KMS-11 (cell line): ENCODE results near the gene RC3H1.
"Not testable (repeated sequence)": the region's sequence is repeated elsewhere in the genome, so short reads cannot be mapped to it uniquely, and the experiment has no call there.

Experiments
- H2AFZ ChIP-seq: fragments of 200-600 bp; sonication (generic); 2 replicates; pipeline ENCODE4 v1.6.1; 2016; ENCODE audit warnings: antibody characterized with exemption, mixed run types, low read depth
- H3K27ac ChIP-seq: fragments of 200-600 bp; sonication (generic); 2 replicates; pipeline ENCODE4 v1.6.1; 2016; ENCODE audit warnings: mild to moderate bottlenecking, mixed run types
- H3K27me3 ChIP-seq: fragments of 200-600 bp; sonication (generic); 2 replicates; pipeline ENCODE4 v1.6.1; 2017; ENCODE audit warnings: mild to moderate bottlenecking, low read depth, mixed run types, moderate library complexity; ENCODE audit not compliant: insufficient read depth
- H3K36me3 ChIP-seq: fragments of 200-600 bp; sonication (generic); 2 replicates; pipeline ENCODE4 v1.6.1; 2017; ENCODE audit warnings: mild to moderate bottlenecking, mixed run types; ENCODE audit not compliant: insufficient read depth
- H3K4me1 ChIP-seq: fragments of 200-600 bp; sonication (generic); 2 replicates; pipeline ENCODE4 v1.6.1; 2016; ENCODE audit warnings: mild to moderate bottlenecking, low read depth, mixed run types; ENCODE audit not compliant: poor library complexity, severe bottlenecking
- H3K4me2 ChIP-seq: fragments of 200-600 bp; sonication (generic); 2 replicates; pipeline ENCODE4 v1.7.0; 2016; ENCODE audit warnings: mild to moderate bottlenecking, mixed run types
- H3K4me3 ChIP-seq: fragments of 200-600 bp; sonication (generic); IDR thresholded peaks from 2 replicates; pipeline ENCODE4 v1.6.1; 2017; ENCODE audit warnings: low read depth, low read length, mixed read lengths; ENCODE audit not compliant: insufficient read depth
- H3K79me2 ChIP-seq: fragments of 200-600 bp; sonication (generic); 2 replicates; pipeline ENCODE4 v1.6.1; 2016; ENCODE audit warnings: low read depth, mixed run types; ENCODE audit not compliant: insufficient read depth
- H3K9ac ChIP-seq: fragments of 200-600 bp; sonication (generic); 2 replicates; pipeline ENCODE4 v1.6.1; 2016; ENCODE audit warnings: mild to moderate bottlenecking, mixed run types
- H4K20me1 ChIP-seq: fragments of 200-600 bp; sonication (generic); 2 replicates; pipeline ENCODE4 v1.6.1; 2016; ENCODE audit warnings: mild to moderate bottlenecking, mixed run types; ENCODE audit not compliant: insufficient read depth
- TF ChIP-seq, protein P1 (sequence below): fragments of 200-600 bp; sonication (generic); conservative IDR thresholded peaks from 2 replicates; pipeline ENCODE4 v1.6.1; 2017; ENCODE audit warnings: low read depth, mild to moderate bottlenecking, antibody characterized with exemption, low read length, moderate library complexity, mixed read lengths

Gene RC3H1

DNA sequence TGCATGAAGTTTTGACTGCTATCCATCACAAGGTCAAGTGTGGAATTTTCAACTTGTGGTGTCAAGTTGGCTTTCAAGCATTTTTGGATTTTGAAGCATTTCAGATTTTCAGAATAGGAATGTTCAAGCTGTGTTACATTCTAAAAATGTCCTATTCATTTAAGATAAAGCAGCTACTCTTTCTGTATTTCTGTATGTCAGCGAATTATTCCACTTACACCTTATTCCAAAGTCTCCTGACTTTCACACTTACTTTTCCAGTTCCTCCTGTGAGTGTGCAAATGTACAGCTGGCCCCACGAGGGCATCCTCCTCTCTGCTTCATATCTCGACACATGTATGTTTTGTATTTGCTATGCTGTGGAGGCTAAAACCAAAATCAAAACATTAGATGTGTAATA is 51.9 kb downstream of the RC3H1 start:
- Histone ChIP-seq H3K9ac (no peak overlapping the region), H3K4me1 (no peaks in the 10 kb centered on the region), H4K20me1 (no peaks in the 10 kb centered on the region; the same call in 1 of the 2 replicates), H3K27me3 (no peaks in the 10 kb centered on the region), H3K79me2 (no peaks in the 10 kb centered on the region), H3K4me2 (no peak overlapping the region), H3K4me3 (no peak overlapping the region), H3K27ac (no peak overlapping the region), H2AFZ (no peak overlapping the region), H3K36me3 (peaks cover 20% of the 10 kb centered on the region; the same call in 1 of the 2 replicates)
- TF ChIP-seq, protein P1, sequence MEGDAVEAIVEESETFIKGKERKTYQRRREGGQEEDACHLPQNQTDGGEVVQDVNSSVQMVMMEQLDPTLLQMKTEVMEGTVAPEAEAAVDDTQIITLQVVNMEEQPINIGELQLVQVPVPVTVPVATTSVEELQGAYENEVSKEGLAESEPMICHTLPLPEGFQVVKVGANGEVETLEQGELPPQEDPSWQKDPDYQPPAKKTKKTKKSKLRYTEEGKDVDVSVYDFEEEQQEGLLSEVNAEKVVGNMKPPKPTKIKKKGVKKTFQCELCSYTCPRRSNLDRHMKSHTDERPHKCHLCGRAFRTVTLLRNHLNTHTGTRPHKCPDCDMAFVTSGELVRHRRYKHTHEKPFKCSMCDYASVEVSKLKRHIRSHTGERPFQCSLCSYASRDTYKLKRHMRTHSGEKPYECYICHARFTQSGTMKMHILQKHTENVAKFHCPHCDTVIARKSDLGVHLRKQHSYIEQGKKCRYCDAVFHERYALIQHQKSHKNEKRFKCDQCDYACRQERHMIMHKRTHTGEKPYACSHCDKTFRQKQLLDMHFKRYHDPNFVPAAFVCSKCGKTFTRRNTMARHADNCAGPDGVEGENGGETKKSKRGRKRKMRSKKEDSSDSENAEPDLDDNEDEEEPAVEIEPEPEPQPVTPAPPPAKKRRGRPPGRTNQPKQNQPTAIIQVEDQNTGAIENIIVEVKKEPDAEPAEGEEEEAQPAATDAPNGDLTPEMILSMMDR = no peak

- H3K4me2 ChIP-seq, H3K9ac ChIP-seq, H3K4me1 ChIP-seq, H3K27me3 ChIP-seq, H3K79me2 ChIP-seq, H2AFZ ChIP-seq, H3K4me3 ChIP-seq, H3K27ac ChIP-seq, H4K20me1 ChIP-seq, H3K36me3 ChIP-seq: not testable (repeated sequence)
Measured at GRCh38 chr1:173965896-173966295, 56.3 kb downstream of the RC3H1 start.

GRCh38 chr1:173963477-173963876 is 58.7 kb downstream of the RC3H1 start:
- TF ChIP-seq, protein P1 = no peak
- H3K27me3 ChIP-seq = no peaks in the 10 kb centered on the region
- no peaks in the 10 kb centered on the region for H3K4me1 ChIP-seq
- no peaks in the 10 kb centered on the region for H3K79me2 ChIP-seq
- no peak overlapping the region for H3K4me3 ChIP-seq
- no peak overlapping the region for H2AFZ ChIP-seq
- H3K36me3 ChIP-seq = peaks cover 12% of the 10 kb centered on the region; the same call in 1 of the 2 replicates
- H3K27ac ChIP-seq = no peak overlapping the region
- H4K20me1 ChIP-seq = no peaks in the 10 kb centered on the region
- no peak overlapping the region for H3K9ac ChIP-seq
- H3K4me2 ChIP-seq = no peak overlapping the region

DNA sequence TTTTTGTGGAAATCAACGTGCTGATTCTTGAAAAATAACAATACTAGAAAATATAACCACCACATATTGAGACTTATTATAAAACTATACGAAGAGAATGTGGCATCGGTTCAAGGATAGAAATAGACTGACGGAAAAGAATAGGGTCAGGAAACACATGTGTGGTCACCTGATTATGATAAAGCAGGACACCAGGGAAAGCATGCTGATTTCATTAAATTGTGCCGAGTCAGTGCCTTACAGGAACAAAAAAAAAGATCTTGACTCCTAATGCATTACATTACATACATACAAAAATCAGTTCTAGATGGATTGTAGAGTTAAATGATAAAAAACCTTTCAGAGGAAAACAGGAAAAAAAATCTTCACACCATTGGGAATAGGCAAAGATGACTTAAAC is 61.5 kb downstream of the RC3H1 start:
- H3K36me3 ChIP-seq = peaks cover 18% of the 10 kb centered on the region; the same call in 1 of the 2 replicates
- TF ChIP-seq, protein P1 = no peak
- H4K20me1 ChIP-seq = no peaks in the 10 kb centered on the region
- no peaks in the 10 kb centered on the region for H3K79me2 ChIP-seq
- no peak overlapping the region for H2AFZ ChIP-seq
- H3K4me1 ChIP-seq = no peaks in the 10 kb centered on the region
- no peak overlapping the region for H3K27ac ChIP-seq
- no peak overlapping the region for H3K9ac ChIP-seq
- H3K4me2 ChIP-seq = no peak overlapping the region
- H3K4me3 ChIP-seq = no peak overlapping the region
- no peaks in the 10 kb centered on the region for H3K27me3 ChIP-seq

DNA sequence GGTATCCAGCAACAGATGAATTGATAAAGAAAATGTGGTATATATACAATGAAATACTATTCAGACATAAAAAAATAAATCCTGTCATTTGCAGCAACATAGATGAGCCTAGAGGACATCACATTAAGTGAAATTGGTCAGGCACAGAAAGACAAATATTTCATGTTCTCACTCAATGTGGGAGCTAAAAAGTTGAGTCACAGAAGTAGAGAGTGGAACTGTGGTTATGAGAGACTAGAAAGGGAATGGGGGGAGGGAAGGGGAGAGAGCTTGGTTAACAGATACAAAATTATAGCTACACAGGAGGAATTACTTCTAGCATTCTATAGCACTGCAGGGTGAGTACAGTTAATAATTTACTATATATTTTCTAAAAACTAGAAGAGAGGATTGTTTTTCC is 68.0 kb downstream of the RC3H1 start:
- H3K27me3 ChIP-seq = no peaks in the 10 kb centered on the region
- no peak overlapping the region for H3K4me3 ChIP-seq
- H3K36me3 ChIP-seq = peaks cover 9% of the 10 kb centered on the region; the same call in 1 of the 2 replicates
- H3K4me1 ChIP-seq = no peaks in the 10 kb centered on the region
- H4K20me1 ChIP-seq = no peaks in the 10 kb centered on the region
- H3K79me2 ChIP-seq = no peaks in the 10 kb centered on the region
- no peak overlapping the region for H2AFZ ChIP-seq
- no peak overlapping the region for H3K4me2 ChIP-seq
- H3K9ac ChIP-seq = no peak overlapping the region
- H3K27ac ChIP-seq = no peak overlapping the region
- TF ChIP-seq, protein P1 = no peak
